Panc1 (cell line): ENCODE data around the gene MSANTD3. TPM values are rescaled to one million over a fixed set of nuclear protein-coding genes. Genes with fewer than 3 reads are reported as not detected.
A peak's percentile ranks its signal among the peaks of the same experiment; 100 is the strongest.

Experiments used
- ATAC-seq: fragments of 200-7000 bp; cut with Tn5 transposase; 2 replicates; pipeline ENCODE4 v1.9.1; 2020; ENCODE audit warnings: mild to moderate bottlenecking, moderate library complexity
- BruUV-seq: library from RNA; stranded (reverse); fragments of 400-500 nt; replicated peaks from 2 replicates; lab custom pipeline; 2021; lab: Mats Ljungman, UMichigan
- CTCF ChIA-PET: fragments of 300-600 bp; sonication (Branson Sonifier 250); formaldehyde crosslinking; loops from one replicate; lab custom pipeline; 2022; ENCODE audit warnings: antibody characterized with exemption; lab: Charles Lee
- POLR2A ChIA-PET: fragments of 300-600 bp; sonication (Branson Sonifier 250); formaldehyde crosslinking; loops from one replicate; lab custom pipeline; 2022; ENCODE audit warnings: antibody characterized with exemption; lab: Charles Lee
- DNase-seq: peaks from one replicate; pipeline ENCODE4 v3.0.0-alpha.2; 2010; ENCODE audit warnings: low read depth, low spot score
- H3K27ac ChIP-seq: 2 replicates; pipeline ENCODE4 v1.5.1; 2011; ENCODE audit warnings: mild to moderate bottlenecking, low read length, inconsistent platforms
- H3K27me3 ChIP-seq: fragments of 200-500 bp; sonication (Bioruptor generic); 2 replicates; pipeline ENCODE4 v1.6.0; 2014; ENCODE audit warnings: low read length, inconsistent platforms; ENCODE audit not compliant: control insufficient read depth, insufficient read depth
- H3K36me3 ChIP-seq: fragments of 200-500 bp; sonication (Bioruptor generic); 2 replicates; pipeline ENCODE4 v1.5.1; 2014; ENCODE audit warnings: inconsistent platforms, mild to moderate bottlenecking, low read length, moderate library complexity; ENCODE audit not compliant: control insufficient read depth, insufficient read depth
- H3K4me1 ChIP-seq: 2 replicates; pipeline ENCODE4 v1.5.1; 2011; ENCODE audit warnings: inconsistent platforms, mild to moderate bottlenecking, low read length, moderate library complexity; ENCODE audit not compliant: control insufficient read depth, insufficient read depth
- H3K4me3 ChIP-seq, 2 experiments: 2 replicates each; pipeline ENCODE4 v1.5.1; 2011 to 2012; ENCODE audit warnings: low read depth in 2 of 2, low read length in 2 of 2, mild to moderate bottlenecking in 2 of 2, inconsistent platforms in 1 of 2, moderate library complexity in 1 of 2
- H3K9me3 ChIP-seq: fragments of 200-500 bp; sonication (Bioruptor generic); 2 replicates; pipeline ENCODE4 v1.5.1; 2014; ENCODE audit warnings: low read depth, mild to moderate bottlenecking, inconsistent platforms, low read length, moderate library complexity; ENCODE audit not compliant: control insufficient read depth, insufficient read depth
- CTCF ChIP-seq: fragments of 450-650 bp; IDR thresholded peaks from 2 replicates; pipeline ENCODE4 v1.5.1; 2017; ENCODE audit warnings: mild to moderate bottlenecking
- POLR2AphosphoS5 ChIP-seq: IDR thresholded peaks from 2 replicates; pipeline ENCODE4 v1.6.1; 2012; ENCODE audit warnings: mild to moderate bottlenecking, low read depth, low read length, moderate library complexity
- SIN3A ChIP-seq: IDR thresholded peaks from 2 replicates; pipeline ENCODE4 v1.6.1; 2012; ENCODE audit warnings: low read depth, mild to moderate bottlenecking, low read length, moderate library complexity, borderline replicate concordance; ENCODE audit not compliant: insufficient read depth
- TCF7L2 ChIP-seq: IDR thresholded peaks from 2 replicates; pipeline ENCODE4 v1.6.1; 2011; ENCODE audit warnings: mild to moderate bottlenecking, low read depth, low read length, inconsistent platforms
- in situ Hi-C: cut with HindIII; loops from 2 replicates; pipeline ENCODE4 v1.10.0; 2016; ENCODE audit warnings: low sequenced_read_pairs, low pct_unique_long_range_greater_than_20kb
- intact Hi-C: fragments of 100-400 bp; cut with micrococcal nuclease; formaldehyde crosslinking; loops from one replicate; pipeline ENCODE4 v1.10.0; 2022; ENCODE audit not compliant: unreplicated experiment
- total RNA-seq: library from RNA; stranded (reverse); gene quantifications from one replicate; pipeline ENCODE4 v1.2.1, GENCODE V29; 2021; ENCODE audit not compliant: unreplicated experiment
- TF ChIP-seq, protein P1 (sequence below), 2 experiments: IDR thresholded peaks; 2 replicates each; pipeline ENCODE4 v1.6.1; 2011 to 2012; ENCODE audit warnings: low read depth in 2 of 2, control low read depth in 1 of 2, low read length in 1 of 2, mild to moderate bottlenecking in 1 of 2, moderate library complexity in 1 of 2; ENCODE audit not compliant: insufficient read depth in 1 of 2

The MSANTD3 gene
- total RNA-seq, 1 experiment from 2014 or later: 58.7 TPM

DNA sequence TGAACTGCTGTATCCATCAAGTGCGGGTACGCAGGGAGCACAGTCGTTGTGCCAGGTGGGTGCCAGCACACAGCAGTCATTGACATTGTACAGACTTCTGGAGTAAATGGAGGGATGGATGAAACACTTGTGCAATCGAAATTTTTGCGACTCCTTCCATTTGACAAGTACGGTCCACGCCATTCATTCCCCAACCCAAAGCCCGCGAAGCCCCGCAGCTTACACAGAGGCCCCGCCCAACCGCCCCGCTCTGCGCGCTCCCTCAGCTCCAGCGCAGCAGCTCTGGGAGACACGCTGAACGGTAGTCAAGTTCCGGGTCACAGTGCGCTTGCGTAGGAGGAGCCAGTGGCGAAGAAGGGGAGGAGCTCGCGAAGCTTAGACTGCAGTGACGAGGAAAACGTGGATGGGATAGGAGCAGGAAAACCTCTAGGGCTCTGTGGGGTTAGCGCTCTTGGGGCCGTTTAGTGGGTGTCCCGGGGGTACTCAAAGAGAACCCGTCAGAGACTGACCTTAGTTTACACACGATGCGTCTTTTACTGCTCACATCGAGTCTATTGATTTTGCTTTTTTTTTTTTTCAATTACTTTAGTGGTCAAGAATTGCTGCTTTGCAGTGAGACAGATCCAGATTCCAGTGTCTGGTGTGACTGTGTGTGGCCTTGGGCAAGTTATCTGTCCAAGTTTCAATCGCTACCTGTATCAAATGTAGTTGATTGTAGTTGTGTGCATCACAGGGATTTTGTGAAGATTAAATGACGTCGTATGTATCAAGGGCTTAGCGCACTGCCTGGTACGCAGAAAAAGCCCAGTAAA lies 15.3 kb upstream of the MSANTD3 start:
- BruUV-seq: no TSS peak
- Histone ChIP-seq H3K36me3 (no peaks in the 10 kb centered on the region), H3K27ac (peak overlapping the region; percentile 81), H3K4me1 (peaks cover 2% of the 10 kb centered on the region; the same call in 1 of the 2 replicates), H3K27me3 (no peaks in the 10 kb centered on the region), H3K9me3 (no peaks in the 10 kb centered on the region), H3K4me3 (peak overlapping the region; percentile 45 to 60)
- TF ChIP-seq TCF7L2 (no peak), POLR2AphosphoS5 (peak; percentile 73; the same call in 1 of the 2 replicates), CTCF (no peak)
- intact Hi-C loops: no loop called here
- ChIA-PET CTCF (interaction anchor here (0.6 to 0.7 kb wide), 2 partner anchors 40 to 131 kb away, joined by 3 to 4 read pairs; no protein-coding TSS in a partner anchor), POLR2A (no interaction called here)
- in situ Hi-C loops: no loop called here
- DNase-seq: peak; percentile 60
- peak; percentile 100 for ATAC-seq

DNA sequence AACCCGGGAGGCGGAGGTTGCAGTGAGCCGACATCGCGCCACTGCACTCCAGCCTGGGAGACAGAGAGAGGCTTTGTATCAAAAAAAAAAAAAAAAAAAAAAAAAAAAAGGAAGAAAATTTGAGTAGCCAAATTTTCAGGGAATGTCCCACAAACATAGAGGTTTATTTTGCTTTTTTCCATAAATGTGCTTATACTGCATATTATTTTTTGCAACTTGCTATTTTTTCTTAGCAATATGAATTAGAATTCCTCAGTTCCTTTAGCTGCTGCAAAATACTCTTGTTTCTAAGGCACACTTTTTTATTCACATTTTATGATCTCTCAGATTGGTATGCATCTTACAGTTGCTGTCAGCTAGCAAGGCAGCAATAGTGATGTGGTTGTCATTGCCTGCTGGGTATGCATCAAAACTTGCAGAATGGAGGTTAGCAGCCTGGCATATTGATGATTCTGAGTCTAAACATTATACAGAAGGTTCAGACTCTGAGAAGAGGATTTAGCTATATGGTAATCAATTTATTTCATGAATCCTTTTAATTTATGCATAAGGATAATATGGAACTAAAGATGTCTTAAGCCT lies 13.0 kb upstream of the MSANTD3 start:
- ChIA-PET POLR2A (no interaction called here), CTCF (no interaction called here)
- no peak overlapping the region for H3K4me3 ChIP-seq
- no peaks in the 10 kb centered on the region for H3K27me3 ChIP-seq
- H3K4me1 ChIP-seq: peaks cover 2% of the 10 kb centered on the region; the same call in 1 of the 2 replicates
- H3K9me3 ChIP-seq: no peaks in the 10 kb centered on the region
- TF ChIP-seq POLR2AphosphoS5: no peak
- no peak overlapping the region for H3K27ac ChIP-seq
- DNase-seq: no peak
- BruUV-seq: no TSS peak
- intact Hi-C loops (no loop called here), in situ Hi-C loops (no loop called here)
- ATAC-seq: no peak
- H3K36me3 ChIP-seq: no peaks in the 10 kb centered on the region

DNA sequence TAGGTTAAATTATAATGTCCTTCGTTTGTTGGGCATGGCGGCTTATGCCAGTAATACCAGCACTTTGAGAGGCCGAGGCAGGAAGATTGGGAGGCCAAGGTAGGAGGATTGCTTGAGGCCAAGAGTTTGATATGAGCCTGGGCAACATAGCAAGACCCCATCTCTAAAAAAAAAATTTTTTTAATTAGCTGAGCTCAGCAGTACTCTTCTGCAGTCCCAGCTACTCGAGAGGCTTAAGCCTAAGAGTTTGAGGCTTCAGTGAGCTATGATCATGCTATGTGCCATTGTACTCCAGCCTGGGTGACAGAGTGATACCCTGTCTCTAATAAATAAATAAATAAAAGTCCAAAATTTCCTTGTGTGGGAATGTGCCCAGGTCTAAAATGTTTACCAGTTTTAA lies 9.1 kb upstream of the MSANTD3 start:
- DNase-seq (no peak), ATAC-seq (no peak)
- H3K4me1 ChIP-seq: no peaks in the 10 kb centered on the region
- TF ChIP-seq TCF7L2 (no peak), POLR2AphosphoS5 (no peak), CTCF (no peak), SIN3A (no peak)
- TF ChIP-seq, protein P1, sequence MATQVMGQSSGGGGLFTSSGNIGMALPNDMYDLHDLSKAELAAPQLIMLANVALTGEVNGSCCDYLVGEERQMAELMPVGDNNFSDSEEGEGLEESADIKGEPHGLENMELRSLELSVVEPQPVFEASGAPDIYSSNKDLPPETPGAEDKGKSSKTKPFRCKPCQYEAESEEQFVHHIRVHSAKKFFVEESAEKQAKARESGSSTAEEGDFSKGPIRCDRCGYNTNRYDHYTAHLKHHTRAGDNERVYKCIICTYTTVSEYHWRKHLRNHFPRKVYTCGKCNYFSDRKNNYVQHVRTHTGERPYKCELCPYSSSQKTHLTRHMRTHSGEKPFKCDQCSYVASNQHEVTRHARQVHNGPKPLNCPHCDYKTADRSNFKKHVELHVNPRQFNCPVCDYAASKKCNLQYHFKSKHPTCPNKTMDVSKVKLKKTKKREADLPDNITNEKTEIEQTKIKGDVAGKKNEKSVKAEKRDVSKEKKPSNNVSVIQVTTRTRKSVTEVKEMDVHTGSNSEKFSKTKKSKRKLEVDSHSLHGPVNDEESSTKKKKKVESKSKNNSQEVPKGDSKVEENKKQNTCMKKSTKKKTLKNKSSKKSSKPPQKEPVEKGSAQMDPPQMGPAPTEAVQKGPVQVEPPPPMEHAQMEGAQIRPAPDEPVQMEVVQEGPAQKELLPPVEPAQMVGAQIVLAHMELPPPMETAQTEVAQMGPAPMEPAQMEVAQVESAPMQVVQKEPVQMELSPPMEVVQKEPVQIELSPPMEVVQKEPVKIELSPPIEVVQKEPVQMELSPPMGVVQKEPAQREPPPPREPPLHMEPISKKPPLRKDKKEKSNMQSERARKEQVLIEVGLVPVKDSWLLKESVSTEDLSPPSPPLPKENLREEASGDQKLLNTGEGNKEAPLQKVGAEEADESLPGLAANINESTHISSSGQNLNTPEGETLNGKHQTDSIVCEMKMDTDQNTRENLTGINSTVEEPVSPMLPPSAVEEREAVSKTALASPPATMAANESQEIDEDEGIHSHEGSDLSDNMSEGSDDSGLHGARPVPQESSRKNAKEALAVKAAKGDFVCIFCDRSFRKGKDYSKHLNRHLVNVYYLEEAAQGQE (IDR thresholded peaks at IDR 0.05; ENCODE audit: insufficient read depth in 1 of 2, low read depth in 2 of 2, low read length in 1 of 2): no peak
- H3K27me3 ChIP-seq: no peaks in the 10 kb centered on the region
- H3K4me3 ChIP-seq: no peak overlapping the region
- no peak overlapping the region for H3K27ac ChIP-seq
- no peaks in the 10 kb centered on the region for H3K9me3 ChIP-seq
- ChIA-PET CTCF (no interaction called here), POLR2A (interaction anchor here (0.6 kb wide), 1 partner anchor 8 kb away, joined by 9 read pairs; no protein-coding TSS in a partner anchor)
- BruUV-seq: no TSS peak
- intact Hi-C loops (no loop called here), in situ Hi-C loops (no loop called here)
- no peaks in the 10 kb centered on the region for H3K36me3 ChIP-seq
